HG02981 (cell line): ENCODE results near the gene MACO1.

Experiments
- ATAC-seq: cut with Tn5 transposase; IDR thresholded peaks from one replicate; pipeline ENCODE4 v1.9.1; 2021; ENCODE audit warnings: mild to moderate bottlenecking, moderate library complexity; ENCODE audit not compliant: unreplicated experiment

MACO1 gene

DNA sequence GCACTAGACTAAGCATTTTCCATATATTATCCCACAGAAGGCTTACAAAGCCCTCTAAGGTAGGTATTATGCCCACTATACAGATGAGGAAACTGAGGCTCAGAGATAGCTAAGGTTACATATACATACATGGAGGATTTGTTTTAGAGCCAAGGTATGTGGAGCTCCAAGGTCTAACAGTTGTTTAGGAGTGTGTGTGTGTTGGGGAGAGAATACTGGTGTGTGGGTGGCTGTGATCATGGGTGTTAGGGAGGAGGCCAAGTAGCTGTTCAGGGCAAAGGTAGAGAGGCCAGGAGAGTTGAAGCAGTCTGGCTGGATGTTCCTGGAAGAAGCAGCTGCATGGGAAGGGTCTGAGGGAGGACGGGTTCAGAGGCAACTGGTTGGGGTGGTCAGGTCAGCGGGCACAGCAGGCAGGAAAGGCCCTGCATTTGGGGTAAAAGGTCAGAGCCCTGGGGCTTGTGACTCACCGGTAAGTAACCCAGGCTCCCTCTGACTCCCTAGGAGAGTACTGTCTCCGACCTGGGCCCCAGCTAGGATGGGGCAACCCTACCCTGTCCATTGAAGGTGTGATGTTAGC is 107.6 kb downstream of the MACO1 start:
- ATAC-seq, result no peak

DNA sequence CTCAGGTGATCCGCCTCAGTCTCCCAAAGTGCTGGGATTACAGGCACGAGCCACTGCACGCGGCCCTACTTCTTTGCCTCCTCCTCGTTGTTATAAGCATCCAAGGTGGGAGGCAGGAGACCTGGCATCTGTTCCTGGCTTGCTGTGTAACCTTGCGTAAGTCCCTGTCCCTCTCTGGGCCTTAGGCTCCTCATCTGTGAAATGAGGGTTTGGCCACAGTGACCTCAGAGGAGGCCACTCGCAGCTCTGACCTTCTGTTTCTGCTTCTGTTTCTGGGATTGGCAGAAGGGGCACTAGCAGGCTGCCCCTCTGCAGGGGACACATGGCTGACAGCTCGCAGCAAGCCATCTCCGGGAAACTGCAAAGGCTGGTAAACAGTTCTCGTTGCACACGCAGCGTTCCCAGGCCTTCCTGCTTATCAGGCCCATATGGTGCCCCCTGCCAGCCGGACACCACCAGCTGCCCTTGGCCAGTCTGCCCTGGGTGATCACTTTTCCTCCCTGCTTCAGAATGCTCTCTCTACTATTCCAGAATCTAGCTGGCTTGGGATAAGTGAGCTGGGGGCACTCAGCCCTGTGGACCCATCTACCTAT is 110.1 kb downstream of the MACO1 start:
- no peak for ATAC-seq

DNA sequence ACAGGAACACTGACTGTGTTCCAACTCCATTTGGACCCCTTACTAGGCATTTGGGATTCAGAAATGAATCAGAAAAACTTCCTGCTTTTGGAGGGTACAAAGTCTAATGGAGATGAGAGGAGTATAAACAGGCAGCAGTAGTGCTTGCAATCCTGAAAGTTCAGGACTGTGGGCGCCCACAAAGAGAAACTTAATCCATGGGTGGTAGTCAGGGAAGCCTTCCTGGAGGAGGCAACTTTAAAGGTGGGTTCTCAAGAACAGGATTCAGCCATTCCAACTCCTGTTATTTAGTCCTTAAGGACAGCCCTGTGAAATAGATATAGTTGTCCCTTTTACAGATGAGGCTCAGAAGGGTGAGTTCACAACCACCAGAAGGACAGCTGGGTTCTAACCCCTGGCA is 110.7 kb downstream of the MACO1 start:
- no peak for ATAC-seq

DNA sequence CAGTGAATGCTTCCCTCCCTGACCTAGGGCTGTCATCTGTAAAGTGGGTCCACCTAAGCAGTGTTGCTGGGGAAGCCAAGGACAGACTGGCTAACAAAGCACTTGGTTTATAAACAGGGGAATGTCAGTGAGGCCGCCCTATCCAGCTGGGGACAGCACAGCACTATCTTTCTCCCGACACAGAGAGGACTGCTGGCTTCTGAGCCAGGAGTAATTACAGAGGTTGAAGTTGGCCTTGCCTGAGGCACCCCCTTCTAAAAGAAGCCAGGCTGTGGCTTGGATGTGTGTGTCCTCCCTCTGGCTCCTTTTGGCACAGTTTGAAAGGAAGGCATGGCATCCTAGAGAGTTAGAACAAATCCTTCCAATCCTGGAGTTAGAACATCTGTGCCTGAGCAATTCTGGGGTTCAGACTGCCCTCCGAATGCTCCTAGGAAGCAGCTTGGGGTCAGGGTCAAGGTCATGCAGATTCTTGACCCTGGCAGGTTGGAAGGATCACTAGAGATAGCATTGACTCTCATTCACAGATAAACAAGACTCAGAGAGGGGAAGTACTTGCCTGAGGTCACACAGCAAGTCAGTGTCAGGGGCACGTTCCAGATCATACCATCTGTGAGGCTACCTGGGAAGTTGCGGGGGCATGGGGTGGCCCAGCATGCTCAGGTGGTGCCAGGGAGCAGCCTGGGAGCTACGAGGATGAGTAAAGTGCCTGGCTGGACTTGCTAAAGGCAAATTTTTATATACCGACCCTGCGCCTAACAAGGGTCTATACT is 111.4 kb downstream of the MACO1 start:
- no peak for ATAC-seq

DNA sequence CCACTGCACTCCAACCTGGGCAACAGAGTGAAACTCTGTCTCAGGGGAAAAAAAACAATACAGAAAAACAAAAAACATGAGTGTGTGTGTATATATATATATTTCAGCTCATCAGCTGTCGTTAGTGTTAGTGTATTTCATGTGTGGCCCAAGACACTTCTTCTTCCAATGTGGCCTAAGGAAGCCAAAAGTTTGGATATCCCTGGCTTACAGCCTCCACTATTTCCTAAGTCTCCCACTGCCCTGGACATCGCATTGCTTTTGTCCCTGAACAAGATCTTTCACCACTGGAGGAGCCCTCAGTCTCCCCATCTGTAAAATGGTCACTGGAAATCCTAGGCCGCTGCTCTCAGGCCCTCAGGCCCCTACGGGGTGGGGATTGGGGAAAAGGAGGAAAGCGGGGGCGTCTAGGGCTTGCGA is 112.3 kb downstream of the MACO1 start:
- ATAC-seq, result no peak

DNA sequence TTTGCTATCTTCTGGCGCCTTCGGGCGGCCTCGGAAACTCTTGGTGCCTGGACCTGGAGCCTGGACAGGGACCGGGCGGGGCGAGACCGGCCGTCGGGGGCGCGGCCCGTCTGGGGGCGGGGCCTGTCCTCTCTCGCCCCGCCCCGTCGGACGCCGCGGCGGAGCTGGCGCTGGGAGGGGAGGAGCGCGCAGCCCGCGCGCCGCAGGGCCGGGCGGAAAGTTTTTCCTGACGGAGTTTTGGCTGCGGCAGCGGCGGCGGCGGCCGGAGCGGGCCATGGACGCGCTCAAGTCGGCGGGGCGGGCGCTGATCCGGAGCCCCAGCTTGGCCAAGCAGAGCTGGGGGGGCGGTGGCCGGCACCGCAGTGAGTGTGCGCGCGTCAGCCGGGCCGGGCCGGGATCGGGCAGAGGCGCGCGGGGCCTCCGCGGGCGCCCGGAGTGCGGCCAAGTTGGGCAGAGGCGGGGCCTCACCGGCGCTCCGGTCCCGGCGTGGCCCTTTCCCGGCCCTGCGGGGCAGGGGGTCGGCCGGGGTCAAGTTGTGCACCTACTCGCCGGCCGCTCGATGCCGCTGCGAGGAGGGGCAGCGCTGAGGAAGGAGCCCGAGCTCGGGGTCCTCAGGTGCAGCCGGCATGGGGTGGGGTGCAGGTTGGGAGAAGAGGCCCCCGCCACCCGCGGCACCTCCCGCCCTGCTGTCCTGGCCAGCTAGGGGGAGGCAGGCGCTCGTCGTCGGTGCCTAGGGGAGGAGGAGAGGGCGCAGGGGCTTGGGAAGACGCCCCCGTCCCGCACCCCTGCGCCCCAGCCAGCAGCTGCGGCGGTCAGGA is 112.9 kb downstream of the MACO1 start, which contains the start of gene LDLRAP1:
LDLRAP1 (plus strand) TSS at position 182 of the 818 bp plus-strand sequence; CDS start at position 275, 93 bp downstream.
- peak; percentile 62 for ATAC-seq

DNA sequence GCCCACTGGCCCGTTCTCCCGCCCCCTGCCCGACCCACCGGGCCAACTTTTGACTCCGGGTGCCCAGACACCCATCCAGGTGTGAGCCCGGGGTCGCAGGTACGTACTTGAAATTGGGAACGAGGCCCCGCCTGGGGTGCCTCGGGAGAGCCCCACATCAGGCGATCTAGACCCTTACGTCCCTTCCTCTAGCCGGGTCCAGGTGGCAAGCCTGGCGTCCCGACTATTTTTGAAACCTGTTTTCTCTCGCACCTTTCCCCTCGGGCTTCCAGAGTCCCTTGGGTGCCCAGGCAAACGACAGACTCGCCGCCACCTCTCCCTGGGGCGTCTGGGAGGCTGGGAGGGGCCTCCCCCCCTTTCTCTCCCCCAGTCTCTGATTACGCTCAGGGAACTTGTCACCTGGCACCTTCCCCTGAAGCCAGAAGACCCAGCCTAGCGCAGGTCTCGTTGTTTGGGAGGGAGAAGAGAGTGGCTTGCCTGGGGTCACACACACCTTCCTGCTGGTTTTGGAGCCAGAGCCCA is 113.6 kb downstream of the MACO1 start:
- no peak for ATAC-seq

DNA sequence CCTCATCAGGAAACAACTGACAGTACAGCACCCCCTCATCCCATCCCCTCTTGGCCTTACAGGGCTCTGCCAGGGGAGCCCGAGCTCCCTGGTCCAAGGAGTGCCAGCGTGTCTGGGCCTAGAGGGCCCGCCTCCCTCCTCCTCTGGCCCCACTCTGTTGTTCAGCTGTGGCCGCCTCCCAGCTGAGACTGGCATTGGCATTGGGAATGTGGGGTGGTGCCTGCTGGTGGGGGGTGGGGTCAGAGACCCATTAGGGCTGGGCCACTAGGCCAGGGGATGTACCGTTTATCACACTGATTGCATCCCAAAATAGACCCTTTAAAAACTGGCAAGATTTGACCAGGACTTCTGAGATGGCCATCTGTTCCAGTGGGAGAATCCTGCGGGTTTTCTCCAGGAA is 114.1 kb downstream of the MACO1 start:
- no peak for ATAC-seq

DNA sequence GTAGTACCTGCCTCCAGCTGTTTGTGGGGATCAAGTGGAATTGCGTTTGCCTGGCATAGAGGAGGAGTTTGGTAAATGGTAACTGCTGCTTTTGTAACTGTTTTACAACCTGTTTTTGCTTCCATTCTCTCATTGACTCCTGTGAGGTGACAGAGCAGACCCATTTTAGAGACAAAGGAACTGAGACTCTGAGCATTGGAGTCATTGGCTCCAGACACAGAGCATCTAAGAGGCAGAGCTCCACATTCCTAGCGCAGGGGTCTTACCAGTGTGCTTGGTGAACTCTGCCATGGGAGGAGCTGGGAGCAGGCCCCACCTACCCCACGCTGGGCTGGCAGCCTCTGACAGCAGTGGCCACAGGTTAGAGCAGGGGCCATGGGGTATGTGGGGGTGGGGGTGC is 115.1 kb downstream of the MACO1 start:
- no peak for ATAC-seq

DNA sequence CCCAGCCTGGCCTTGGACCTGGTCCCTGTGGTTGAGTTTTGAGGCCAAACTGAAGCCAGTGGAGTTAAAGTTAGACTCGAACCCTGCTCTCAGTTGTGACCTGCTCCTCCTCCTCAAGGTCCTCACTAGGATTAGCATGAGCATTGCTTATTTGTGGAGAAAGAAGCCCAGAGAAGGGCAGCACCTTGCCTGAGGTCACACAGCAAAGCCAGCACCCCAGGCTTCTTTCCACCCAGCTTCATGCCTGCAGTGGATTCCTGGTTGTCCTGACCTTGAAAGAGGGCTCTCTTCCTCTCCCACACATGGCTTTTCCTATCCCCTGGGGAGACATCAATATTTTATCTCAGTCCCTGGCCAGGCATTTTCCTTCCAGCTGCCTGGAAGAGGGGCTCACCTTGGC is 115.5 kb downstream of the MACO1 start:
- ATAC-seq, result no peak

DNA sequence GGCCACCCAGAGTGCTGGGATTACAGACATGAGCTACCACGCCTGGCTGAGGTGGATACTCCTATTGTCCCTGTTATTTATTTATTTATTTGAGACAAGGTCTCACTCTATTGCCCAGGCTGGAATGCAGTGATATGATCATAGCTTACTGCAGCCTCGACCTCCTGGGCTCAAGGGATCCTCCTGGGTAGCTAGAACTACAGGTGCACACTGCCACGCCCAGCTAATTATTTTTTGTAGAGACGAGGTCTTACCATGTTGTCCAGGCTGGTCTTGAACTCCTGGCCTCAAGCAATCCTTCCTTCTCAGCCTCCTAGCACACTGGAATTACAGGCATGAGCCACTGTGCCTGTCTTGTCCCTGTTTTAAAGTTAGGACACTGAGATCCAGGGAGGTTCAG is 117.9 kb downstream of the MACO1 start:
- ATAC-seq, result no peak

DNA sequence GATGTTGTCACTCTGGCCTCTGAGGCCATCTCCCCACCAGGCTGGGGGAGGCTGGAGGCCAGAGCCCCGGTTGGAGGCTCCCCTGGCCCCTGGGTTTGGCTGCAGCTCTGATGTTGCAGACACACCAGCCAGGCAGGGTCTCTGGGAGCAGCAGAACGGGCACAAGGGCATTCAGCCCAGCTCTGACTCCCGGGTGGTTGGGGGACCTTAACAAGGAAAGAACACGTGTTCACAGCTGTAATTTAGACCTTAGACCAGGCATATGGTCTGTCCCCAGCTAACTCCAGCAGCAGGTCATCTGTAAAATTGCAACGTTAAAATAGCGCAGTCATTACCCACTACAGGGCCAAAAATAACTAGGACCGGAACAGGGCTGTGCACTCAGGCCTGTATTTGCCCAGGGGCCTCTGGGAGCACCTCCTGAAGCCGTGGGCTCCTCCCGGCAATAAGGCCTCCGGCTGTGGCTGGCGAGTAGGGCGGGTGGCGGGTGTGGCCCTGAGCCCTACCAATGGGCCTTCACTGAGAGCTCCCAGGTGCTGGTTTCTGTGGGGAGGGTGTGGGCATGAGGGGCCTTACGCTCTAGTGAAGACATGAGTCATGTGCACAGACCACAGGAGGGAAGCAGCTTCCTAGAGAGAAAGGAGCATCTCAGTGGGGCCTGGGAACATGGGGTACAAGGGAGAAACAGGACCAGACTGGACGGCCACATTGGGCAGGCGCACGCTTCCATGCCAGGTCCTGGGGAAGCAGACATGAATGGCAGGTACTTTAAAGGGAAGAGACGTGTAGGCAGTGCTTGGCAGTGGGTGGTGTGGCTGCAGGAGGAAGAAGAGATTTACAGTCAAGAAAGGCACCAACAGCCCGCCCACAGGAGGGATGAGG is 118.8 kb downstream of the MACO1 start:
- peak; percentile 88 for ATAC-seq
